Right renal cortex interstitium (tissue), 3 donors: ENCODE measurements around the gene MMP24. TPM values are rescaled to one million over a fixed set of nuclear protein-coding genes. Genes with fewer than 3 reads are reported as not detected.
"Not testable (repeated sequence)": the region's sequence is repeated elsewhere in the genome, so short reads cannot be mapped to it uniquely, and the experiment has no call there.

Experiments used
- DNase-seq, 3 donors: peaks; one replicate each; pipeline ENCODE4 v3.0.0-alpha.2; 2013; ENCODE audit warnings: low read depth in 3 of 3, low spot score in 2 of 3
- polyA plus RNA-seq, 3 donors: library from polyadenylated mRNA; unstranded; fragments of 120-200 nt; gene quantifications; one replicate each; pipeline ENCODE4 v1.2.1, GENCODE V29; 2013; ENCODE audit not compliant: insufficient read length in 3 of 3

The MMP24 gene
- polyA plus RNA-seq, result 1 to 10 TPM; 1.6 to 1.9 (median 1.8) TPM

DNA sequence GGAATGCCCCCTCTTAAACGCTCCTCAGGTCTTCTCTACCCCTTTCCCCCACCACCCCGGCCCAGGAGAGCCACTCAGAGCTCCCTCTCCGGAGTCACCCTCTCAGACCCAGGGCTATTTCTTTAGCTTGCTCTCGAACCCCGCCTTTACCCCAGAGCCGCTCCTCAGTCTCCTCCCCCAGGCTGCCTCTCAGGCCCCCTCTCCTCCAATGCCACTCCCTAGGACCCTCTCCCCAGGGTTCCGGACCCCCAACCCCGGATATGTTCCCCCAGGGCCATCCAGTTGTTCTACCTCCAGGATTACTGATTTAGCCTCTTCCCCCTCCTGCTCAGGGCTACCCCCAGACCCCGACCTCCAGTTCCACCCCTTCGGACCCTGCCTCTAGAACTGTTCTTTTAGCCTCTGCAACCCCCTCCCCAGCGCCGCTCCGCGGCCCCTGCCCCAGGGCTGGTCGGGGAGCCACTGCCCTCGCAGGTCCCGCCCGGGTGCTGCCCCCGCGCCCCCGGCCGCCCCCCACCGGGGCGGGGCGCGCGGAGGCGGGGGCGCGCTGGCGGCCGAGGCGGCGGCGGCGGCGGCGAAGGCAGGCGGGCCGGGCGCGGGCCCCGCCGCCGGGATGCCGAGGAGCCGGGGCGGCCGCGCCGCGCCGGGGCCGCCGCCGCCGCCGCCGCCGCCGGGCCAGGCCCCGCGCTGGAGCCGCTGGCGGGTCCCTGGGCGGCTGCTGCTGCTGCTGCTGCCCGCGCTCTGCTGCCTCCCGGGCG is at the start of gene MMP24:
MMP24 (plus strand) TSS at position 565 of the 758 bp plus-strand sequence; CDS start at position 614, 49 bp downstream.
- DNase-seq, result no peak

- no peak for DNase-seq
Observed at GRCh38 chr20:35179292-35180212, 46.9 kb upstream of the MMP24 start.

- DNase-seq, result no peak
Observed at GRCh38 chr20:35180266-35180665, 46.2 kb upstream of the MMP24 start.

DNA sequence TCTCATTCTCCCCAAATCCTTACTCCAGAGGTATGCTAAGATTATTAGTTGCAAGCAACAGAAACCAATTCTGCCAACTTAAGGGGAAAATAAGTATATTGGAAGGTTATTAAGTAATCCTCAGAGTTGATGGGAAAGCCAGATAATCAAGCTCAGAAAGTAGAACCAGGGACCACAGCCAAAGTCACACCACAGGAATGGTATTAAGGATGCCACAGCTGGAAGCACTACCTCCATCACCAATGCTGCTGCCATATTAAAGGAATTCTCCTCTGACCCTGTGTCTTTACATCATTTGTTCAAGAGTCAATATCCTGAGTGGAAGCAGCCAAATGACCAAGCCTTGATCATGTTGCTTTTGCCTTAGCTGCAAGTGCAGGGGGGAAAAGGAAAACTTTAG is 44.8 kb upstream of the MMP24 start:
- DNase-seq, result no peak

DNA sequence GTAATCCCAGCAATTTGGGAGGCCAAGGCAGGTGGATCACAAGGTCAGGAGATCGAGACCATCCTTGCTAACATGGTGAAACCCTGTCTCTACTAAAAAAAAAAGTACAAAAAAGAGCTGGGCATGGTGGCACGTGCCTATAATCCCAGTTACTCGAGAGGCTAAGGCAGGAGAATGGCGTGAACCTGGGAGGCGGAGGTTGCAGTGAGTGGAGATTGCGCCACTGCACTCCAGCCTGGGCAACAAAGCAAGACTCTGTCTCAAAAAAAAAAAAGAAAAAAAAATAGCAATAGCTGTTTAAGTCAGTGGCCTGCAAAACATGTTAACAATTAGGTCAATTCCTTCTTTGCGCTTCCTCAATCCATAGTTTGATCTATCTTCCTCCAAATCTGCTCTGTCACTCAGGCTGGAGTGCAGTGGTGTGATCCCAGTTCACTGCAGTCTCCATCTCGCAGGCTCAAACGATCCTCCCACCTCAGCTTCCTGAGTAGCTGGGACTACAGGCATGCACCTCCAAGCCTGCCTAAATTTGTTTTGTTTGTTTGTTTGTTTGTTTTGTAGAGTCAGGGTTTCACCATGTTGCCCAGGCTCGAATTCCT is 39.7 kb upstream of the MMP24 start:
- DNase-seq, result not testable (repeated sequence)

DNA sequence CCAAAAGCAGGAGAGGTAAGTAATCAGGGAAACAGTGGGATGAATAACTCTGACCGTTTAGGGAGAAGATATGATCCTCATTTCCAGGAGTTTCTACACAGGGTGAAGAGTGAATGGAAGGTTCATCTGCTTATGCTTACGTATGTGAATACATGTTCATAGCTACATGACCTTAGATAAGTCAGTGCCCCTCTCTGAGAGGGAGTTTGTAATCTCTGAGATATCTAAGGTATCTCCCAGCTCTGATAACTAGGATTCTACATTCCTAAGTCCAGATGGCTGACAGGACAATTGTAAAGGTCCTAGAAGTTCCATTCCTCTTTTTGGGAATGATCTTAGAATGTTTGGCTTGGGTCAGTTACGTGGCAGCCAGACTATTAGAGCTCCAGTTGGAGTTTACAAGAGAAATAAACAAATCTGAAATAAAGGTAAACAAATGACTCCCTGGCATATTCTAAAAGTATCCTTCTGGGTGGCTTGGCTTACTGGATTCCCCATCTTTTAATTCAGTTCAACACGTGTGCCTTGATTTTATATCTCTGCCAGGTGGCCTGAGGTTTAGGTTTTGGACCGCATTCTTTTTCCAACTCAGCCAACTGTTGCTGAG is 38.8 kb upstream of the MMP24 start:
- no peak for DNase-seq

GRCh38 chr20:35189223-35189622 is 37.3 kb upstream of the MMP24 start:
- DNase-seq, result not testable (repeated sequence)

DNA sequence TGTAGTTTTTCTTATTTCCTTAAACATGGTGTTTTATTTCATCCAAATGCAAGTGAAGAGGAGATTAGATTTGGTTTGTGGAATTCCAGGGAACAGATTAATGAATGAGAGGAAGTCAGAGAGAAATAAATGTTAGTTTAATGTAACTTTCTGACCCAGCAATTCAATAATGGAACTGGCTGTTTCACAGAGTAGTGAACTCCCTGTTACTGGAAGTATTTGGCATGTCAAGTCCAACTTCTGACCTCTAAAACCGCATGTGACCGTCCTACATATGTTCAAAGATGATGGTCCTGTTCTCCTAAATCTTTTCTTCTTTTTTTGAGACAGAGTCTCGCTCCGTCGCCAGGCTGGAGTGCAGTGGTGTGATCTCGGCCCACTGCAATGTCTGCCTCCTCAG is 35.9 kb upstream of the MMP24 start:
- DNase-seq, result no peak

DNA sequence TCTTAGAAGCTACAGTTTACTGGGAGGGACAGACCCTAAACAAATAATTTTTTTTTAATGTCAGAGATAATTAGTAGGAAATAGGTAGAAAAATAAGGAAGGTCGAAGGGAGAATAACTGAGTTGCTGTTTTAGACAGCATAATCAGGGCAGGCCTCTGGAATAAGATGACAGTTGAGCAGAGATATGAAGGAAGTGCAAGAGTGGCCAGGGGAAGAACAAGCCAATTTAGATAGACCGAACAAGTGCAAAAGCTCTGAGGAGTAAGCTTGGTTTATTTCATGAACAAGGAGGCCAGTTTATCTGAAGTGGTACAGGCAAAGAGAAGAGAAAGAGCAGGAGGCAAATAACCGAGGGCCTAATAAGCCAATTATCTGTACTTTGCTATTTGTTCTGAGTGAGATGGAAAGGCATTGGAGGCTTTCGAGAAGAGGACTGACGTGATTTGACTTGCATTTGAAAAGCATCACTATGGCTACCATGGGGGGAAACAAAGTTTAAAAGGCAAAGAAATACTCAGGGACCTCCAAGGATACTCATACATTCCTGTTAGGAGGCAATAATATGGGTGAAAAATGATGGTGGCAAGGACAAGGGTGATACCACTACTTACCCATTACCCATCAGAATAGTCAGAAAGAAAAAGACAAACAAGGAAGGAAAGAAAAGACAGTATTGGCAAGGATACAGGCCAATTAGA is 34.9 kb upstream of the MMP24 start:
- no peak for DNase-seq

- DNase-seq, result no peak
Observed at GRCh38 chr20:35192118-35192872, 34.2 kb upstream of the MMP24 start.

DNA sequence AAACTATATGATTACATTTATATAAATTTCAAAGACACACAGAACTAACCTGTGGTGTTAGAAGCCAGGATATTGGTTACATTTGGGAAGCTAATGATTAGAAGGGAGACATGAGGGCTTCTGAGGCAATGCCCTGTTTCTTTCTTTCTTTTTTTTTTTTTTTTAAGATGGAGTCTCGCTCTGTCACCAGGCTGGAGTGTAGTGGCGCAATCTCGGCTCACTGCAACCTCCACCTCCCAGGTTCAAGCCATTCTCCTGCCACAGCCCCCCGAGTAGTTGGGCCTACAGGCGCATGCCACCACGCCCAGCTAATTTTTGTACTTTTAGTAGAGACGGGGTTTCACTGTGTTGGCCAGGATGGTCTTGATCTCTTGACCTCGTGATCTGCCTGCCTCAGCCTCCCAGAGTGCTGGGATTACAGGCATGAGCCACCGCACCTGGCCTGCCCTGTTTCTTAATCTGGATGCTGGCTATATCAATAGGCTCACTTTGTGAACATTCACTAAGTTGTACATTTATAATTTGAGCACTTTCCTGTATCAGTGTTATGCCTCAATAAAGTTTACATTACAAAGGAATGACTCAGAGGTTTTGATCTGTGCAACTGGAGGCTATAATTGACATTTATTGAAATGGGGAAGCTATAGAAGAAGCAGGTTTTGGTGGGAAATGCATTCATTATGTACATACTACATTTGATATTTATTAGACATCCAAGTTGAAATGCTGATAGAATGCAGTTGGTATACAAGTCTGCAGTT is 33.3 kb upstream of the MMP24 start:
- DNase-seq, result not testable (repeated sequence)

DNA sequence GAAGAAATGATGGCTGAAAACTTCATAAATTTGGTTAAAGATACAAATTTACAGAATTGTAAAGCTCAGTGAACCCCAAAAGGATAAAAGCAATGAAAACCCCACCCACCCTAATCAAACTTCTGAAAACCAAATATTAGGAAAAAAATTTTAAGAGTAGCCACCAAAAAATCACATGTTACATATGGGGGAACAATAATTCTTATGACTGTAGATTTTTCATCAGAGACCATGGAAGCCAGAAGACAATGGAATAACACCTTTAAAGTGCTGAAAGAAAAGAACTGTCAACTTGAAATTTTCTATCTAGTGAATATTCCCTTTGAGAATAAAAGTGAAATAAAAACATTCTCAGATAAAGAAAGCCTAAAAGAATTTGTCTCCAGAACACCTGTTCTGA is 30.2 kb upstream of the MMP24 start:
- DNase-seq, result no peak

GRCh38 chr20:35199740-35200139 is 26.8 kb upstream of the MMP24 start:
- DNase-seq, result no peak

DNA sequence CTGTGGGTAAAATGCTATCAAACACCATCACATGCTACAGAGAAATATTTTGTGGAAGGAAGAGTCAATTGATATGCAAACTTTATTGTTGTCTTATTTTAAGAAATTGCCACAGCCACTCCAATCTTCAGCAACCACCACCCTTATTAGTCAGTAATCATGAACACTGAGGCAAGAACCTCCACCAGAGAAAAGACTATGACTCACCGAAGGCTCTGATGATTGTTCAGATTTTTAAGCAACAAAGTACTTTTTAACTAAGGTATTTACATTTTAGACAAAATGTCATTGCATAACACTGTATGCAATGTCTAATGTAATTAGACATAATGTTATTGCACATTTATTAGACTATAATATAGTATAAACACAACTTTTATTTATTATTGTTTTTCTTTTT is 26.2 kb upstream of the MMP24 start:
- no peak for DNase-seq

DNA sequence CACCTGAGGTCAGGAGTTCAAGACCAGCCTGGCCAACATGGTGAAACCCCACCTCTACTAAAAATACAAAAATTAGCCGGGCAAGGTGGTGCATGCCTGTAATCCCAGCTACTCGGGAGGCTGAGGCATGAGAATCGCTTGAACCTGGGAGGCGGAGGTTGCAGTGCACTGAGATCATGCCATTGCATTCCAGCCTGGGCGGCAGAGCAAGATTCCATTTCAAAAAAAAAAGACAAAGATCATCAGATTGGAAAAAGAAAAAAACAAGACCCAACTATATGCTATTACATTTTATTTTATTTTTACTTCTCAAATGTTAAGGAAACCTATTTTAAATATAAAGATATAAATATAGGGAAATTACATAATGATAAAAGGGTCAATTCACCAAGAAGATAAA is 25.0 kb upstream of the MMP24 start:
- DNase-seq, result not testable (repeated sequence)

GRCh38 chr20:35206802-35207201 is 19.7 kb upstream of the MMP24 start:
- DNase-seq, result no peak

DNA sequence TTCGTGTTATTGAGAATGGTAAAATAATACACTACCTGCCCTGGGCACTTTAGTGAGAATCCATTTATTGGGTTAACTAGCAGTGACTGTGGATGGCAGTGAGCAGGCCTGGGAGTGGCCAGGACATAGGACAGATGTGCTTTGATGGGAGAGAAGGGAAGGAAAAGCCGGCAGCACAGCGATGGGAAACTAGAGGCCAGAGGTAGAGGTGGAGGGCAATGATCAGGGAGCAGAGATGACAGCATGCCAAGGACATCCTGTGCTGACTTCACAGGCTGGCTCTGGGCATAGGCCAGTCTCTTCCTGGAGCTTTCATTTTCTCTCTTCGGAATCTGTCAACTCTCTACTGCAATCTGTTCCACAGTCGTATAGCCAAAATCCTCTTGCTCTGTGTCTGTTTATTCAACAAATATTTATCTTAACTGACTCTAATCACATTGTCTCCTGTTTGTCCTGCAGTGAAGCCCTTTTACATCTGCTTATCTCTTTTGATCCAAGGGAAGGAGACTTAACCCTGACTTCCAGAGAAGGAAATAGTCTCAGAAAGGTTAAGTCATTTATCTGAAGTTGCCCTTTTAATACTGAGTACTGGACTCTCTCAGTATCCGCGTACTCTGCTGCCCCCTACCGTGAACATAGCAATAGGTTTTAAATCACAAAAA is 18.4 kb upstream of the MMP24 start:
- DNase-seq, result peak; percentile 58 to 76 (median 59)
